ENCODE data around the gene SNRPA1.

- TF ChIP-seq CTCF (IDR thresholded peaks at IDR 0.05) (no peak), EZH2 (IDR thresholded peaks at IDR 0.05) (no peak)
Measured at GRCh38 chr15:101310161-101310480, 15.1 kb upstream of the SNRPA1 start.
